GM21737 (cell line): ENCODE data around the gene GNAI3.

ENCODE experiments used
- ATAC-seq: cut with Tn5 transposase; IDR thresholded peaks from one replicate; pipeline ENCODE4 v1.9.1; 2021; ENCODE audit warnings: mild to moderate bottlenecking, moderate library complexity; ENCODE audit not compliant: unreplicated experiment

GNAI3 gene

DNA sequence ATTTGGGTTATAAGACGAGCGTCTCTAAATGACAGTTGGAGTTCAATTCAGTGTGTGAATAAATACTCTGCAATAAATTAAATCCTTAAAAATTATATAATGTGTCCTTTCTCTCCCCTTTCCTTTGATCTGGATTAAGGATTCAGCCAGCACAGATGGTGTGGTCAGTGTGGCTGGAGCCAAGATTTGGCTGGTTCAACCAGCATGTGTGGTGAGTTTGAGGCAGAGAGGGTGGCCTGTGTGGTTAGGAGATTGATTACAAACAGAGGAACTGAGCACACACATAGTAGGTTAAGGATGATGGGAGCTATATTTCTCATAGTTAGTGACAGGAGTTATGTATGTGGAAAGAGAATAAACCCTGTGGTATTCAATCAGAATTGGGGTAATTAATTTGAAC is 24.7 kb upstream of the GNAI3 start:
- no peak for ATAC-seq

DNA sequence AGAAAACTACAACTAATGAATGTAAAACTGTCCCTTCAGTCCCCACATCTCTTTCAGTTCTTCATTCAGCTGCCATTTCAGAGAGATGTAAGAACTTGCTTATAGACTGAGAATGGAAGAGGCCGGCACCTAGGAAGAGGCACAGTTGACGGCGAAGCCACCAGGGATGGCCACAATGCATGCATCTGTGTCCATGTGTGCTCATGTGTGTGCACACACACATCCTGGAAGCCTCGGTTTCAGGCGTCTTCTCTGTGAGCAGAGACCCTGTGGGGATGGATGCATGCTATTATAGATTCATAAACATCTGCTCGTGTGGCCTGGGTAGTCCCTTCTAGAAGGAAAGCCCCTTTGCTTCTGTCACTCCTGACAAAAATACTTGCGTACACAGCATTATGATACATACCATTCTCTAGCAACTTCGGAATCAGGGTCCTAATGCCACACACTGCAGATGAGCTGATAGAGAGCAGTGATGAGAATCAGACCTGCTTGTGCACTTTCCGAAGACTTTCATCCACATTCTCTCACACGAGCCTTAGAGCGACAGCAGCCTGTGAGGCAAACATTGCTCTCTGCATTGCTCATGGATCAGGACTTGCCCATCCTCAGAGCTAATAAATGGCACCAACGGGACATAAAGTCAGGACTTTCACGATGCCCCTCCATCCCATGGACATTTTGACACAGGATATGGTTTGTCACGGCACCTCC is 21.2 kb upstream of the GNAI3 start:
- no peak for ATAC-seq

DNA sequence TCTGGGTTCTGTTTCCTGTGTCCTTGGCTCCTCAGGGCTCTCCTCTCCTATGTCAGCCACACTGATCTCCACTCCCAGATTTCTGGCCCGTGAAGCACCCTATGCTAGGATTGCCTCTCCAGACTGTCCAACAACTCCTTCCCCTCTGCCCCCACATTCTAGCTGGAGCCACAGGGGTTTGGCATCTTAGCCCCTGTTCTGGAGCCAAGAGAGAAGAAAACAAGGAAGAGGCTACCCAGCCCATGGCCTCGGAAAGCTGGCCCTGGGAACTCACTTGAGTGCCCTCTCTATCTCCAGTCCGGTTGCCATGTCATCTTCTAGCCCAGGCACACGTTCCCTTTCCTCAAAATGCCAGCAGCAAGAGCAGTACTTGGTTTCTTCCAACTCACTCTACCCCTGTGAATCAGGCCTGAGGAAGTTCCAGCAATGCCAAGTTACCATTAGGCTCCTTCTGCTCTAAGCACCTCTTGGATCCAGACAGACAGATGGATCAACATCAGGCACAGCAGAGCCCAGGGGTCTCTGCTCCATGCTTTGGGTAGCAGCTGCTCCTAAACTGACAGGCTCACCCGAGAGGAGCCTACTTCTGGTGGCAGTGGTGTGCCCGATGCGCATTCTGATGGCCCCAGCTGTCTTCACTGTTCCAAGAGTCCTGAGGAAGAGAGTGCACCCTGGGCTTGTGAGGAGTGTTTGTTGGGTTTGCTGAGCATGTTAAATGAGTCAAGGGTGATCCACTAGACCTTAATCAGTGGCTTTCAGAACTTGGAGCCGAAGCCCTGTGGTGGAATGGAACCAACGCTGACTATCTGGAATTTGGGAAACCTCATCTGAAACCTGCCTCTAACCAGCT is 20.3 kb upstream of the GNAI3 start:
- ATAC-seq = no peak

DNA sequence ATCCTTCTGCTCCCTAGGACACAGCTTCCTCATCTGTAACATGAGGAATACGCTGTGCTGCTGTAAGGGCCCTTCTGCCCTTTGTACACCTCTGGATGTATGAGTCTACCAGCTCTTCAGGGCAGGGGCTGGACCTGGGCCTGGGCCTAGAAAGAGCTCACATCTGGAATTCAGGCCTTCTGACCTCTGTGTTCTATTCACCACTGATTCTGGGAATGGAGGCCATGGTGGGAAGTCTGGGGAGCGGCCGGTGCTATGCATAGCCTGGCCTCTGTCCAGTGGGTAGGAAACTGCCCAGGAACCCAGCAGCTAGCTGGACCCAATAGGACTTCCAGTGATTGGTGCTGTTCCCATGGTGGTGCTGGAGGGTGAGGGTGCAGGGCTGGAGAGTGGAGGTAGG is 19.7 kb upstream of the GNAI3 start:
- no peak for ATAC-seq

DNA sequence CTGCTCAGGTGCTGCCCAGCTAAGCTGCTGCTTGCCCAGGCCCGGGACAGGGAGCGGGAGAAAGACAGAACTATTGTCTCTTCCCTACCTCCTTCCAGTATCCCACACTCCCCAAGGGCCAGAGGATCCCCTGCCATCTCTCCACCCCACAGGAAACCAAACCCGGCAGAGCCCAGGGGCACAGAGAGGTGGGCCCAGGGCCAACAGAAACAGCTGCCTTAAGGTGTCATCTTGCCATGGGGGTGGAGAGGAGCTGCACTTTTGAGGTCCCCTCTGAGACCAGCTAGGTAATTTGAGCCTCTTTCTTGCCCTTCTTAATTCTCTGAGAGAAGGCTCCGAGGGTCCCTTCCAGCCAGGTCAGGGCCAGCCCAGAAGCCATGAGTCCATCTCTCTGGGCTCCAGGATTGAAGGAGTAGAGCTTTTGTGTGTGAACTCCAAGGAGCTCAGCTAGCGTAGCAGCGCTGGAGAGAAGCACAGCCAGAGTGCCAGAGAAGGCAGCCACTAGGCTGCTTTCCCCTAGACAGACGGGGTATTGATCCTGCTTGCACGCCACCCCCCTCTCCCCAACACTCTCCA is 18.4 kb upstream of the GNAI3 start:
- ATAC-seq = no peak

DNA sequence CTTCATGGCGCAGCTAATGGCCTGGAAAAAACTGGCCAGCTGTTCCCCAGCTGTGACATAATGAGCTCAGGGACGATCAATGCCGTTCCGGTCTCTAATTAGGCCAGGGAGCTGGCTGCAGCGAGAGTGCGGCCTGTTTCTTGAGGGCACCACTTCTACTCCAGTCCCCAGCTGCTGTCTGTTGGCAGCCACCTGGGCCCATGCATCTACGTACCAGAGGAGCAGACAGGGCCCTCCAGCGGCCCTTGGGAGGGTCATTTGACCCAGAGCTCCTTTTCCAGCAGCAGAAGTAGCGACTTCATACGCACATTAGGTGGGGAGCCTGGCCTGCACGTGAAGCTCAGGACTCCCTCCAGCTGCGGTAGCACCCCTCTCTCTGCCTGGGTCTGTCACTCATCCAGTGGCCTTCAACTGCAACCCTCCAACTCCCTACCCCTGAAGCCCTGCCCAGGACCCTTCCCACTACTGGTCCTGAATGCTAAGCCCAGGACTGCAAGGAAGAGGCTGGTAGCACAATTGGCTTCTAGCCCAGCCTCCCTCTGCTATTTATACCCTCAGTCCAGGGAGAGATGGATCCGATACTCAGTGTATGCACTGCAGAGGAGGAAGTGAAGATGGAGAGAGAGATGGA is 17.8 kb upstream of the GNAI3 start:
- no peak for ATAC-seq

DNA sequence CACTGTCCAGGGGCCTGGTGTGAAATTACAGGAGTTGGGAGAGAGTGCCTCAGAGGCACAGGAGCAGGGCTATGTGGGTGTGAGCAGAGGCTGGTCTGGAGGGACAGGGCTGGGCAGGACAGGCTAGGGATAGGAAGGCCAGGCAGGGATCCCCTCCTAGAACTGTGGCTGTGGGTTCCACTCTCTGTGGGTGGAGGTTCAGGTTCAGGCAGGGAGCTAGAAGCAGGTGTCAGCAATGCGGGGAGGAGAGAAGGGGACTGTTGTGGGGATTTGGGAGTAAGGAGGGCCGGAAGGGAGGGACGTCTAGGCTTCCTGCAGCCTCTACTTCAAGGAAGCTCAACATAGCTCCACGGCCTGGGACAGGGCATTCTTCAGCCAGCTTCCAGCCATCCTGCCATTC is 17.0 kb upstream of the GNAI3 start:
- no peak for ATAC-seq

DNA sequence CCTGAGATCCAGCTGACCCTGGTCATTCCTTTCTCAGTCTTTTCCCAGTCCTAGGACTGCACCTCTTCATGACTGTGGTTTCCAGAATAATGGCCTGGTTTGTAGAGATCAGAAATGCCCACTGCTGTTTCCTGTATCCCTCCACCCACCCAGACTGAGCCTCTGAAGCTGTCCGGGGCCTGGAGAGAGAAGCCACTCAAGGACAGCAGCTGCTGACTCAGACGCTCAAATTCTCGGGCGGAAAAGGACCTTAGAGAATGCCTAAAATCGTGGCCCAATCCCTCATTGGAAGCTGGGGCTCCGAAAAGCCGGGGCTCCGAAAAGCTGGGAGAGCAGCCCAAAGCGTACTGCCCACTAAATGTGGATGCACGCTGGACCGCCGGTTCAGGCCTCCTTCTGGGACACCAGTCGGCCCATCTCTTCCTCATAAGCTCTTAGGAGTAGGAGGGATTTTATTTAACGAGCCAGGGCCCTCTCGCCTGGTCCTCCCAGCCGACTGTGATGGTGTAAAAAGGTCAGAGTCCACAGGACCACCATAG is 16.5 kb upstream of the GNAI3 start:
- ATAC-seq = no peak

DNA sequence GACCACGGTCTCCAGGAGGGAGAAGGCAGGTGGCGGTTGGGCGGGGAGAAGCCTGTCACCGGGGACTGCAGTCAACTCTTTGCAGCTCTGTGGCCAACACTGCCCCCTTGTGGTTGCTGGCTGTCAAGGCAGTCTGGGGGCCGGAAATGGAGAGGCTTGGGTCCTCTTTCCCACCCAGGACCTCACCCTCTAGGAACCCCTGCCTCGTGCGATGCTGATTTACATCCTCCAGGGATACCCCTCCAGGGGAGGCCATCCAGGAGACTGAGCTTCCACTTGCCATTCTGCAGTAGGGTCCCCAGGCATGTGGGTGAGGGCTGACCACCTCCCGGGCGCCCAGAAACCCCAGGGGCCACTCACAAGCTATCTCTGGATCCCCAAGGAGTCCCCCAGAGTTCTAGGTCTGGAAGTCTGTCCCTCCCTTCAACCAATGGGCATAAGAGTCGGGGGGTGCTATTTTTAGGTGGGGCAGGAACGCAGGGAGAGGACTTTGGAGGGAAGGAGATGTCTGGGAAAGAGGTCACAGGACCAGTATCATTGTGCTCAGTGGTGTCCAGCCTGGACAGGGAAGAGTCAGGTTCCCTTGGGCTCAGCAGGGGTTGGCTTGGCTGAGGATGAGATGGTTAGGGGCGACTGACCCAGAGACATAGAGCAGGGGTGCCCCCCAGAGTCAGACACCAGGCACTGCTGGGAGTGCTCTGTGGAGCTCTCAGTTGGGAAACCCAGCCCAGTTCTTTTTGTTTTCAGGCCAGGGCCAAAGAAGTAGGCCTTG is 15.9 kb upstream of the GNAI3 start:
- peak; percentile 60 for ATAC-seq

DNA sequence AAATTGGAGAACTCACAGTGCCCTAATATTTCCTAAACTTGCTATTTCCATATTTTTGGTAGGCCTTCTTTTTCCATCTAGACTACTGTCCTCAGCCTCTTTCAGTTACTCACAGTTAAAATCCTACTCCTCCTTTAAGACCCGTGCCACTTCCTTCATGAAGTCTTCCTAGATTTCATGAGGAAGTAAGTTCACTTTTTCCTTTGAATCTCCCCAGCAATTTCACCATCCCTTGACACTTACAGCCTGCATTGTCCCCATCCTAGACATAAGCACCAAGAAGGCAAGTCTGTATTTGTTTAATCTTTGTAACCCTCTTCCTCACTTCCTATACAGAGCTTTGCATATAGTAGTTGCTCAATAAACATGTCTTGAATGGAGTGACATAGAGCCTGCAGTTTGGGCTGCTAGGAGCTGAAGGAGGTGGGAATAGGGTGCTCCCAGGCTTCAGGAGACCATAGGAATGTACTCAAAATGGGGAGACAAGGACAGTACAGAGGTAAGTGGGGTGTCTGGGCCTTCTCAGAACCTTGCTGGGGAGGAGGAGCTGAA is 14.0 kb upstream of the GNAI3 start:
- ATAC-seq = no peak

DNA sequence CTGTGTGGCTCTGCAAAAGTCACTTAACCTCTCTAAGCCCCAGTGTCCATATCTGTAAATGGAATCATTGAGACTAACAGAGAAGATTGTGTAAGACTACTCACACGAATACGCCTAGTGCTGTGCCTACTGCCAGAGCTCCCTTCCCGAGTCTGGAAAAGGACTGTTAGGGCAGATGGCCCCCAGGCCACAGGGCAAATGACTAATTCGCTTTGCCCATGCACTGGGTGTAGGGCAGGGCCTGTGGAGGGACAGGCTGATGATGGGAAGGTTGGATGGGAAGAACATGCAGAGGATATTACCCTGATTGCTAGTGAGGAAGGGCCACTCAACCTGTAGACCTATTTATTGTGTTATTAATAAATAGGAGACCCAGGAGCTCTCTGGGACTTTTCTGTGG is 12.9 kb upstream of the GNAI3 start:
- no peak for ATAC-seq

DNA sequence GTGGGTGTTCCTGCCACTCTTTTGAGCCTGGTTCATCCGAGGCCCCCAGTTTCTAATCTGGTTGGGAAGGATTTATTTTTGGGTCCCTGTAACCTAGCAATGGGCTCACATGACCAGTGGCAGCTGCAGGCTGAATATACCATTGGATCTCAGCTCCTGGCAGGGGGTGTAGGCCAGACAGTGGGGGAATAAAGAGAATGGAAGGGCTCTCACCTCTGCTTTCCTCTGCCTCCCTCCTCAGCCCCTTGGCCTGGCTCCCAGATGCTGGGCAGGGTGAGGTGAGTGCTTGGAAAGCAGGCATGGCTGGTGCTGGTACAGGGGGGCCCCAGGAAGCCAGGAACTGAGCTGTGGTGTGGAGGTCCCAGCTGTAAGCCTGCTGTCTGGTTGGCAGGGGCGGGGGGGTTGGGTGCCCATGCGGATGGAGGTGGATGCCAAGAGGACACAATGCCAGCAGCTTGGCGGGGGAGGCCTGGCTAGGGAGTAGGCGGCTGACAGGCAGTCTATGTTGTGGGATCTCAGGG is 12.4 kb upstream of the GNAI3 start:
- no peak for ATAC-seq

DNA sequence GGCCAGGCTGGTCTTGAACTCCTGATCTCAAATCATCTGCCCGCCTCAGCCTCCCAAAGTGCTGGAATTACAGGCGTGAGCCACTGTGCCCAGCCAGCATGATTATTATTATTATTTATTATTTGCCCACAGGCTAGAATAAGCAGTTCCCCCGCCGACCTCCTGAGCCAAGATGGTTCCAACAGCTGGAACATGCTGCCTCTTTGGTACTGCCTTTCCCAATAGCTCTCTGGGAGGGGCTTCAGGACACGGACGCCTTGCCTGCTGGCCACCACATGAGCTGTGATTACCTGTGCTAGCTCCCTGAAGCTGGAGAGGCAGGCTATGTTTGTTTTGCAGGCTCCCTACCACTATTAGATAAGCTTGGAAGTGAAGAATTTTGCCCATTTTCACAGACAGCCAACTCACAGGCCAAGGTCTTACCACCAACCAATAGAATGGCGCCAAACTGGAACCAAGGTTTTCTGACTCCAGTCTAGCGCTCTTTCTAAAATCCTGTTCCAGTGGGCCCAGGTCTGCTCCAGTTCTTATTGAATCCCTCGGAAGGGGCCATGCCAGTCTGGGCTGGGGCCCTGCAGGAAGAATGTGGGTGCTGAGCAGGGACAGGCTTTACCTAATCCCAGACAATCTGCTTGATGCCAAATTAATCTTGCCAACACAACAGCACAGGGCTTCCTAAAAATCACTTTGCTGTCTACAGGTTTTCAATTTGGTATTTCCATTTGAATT is 10.8 kb upstream of the GNAI3 start:
- ATAC-seq = no peak

DNA sequence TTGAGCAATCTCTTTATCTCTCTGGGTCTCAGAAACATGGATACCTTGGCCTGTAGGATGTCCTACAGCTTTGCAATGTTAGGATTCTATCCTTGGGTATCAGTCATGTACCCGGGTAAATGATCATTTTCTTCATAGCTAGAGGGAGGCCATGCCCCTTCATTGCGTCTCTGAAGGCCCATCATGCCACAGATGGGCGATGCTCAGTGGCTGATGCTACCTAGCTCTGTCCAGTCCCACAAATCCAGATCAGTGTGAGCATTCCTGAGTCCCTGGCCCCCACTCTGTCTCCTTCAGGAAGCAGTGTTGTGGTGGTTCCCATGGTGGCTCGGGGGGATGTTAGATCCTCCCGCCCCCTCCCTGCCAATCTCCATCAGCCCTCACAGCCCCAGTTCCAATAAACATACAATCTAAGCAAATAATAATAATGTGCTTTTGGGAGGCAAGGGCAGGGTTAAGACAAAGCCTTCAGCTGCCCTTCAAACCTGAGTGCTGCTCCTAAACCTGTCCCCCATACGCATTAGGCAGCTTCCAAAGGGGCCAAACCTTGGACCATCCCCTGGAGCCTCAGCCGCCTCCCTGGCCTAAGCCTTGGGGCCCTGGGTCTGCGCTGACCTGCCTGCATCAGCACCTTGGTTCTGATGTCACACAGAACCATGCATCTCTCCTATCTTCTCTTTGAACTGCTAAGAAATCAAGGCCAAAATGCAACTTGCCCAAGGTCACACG is 9.4 kb upstream of the GNAI3 start:
- no peak for ATAC-seq

DNA sequence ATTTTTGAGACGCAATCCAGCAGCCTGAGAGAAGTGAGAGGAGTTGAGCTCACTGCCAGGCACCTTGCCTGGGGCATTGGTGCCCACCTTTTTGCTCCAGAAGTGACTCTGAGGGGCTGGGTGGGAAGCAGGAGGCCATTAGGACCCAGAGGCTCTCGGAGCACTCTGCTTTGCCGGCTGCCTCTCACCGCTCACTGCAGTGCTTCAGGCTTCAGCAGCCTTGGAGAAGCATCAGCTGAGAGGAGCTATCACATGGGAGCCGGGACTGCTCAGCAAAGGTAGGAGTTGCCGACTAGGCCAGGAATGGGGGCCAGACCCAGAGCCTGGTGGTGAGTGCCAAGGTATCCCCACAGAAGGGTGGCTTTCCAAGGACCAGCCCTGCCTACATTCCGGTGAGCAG is 8.7 kb upstream of the GNAI3 start, which contains the start of gene GPR61:
TSS of gene GPR61 (plus strand) at position 197 of the 400 bp plus-strand sequence. CDS start 3,151 bp downstream, outside the sequence.
- ATAC-seq = no peak

DNA sequence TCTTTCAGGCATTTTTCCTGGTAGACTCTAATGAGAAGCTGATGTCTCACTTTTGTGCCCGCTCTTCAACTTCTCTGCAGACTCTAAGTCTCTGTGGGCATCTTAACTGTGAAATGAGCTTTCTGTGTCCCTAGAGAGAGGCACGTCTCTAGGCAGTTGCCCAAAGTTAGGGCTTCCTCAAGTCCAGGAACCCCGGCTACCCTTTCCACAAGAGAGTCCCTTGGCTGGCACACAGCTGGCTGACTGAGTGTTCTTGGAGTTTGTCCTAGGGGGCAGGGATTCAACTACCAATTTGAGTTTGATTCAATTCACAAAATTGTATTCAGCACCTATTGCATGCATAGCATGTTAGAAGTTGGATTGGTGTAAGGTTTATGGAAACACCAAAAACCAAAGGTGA is 7.3 kb upstream of the GNAI3 start:
- ATAC-seq = no peak

DNA sequence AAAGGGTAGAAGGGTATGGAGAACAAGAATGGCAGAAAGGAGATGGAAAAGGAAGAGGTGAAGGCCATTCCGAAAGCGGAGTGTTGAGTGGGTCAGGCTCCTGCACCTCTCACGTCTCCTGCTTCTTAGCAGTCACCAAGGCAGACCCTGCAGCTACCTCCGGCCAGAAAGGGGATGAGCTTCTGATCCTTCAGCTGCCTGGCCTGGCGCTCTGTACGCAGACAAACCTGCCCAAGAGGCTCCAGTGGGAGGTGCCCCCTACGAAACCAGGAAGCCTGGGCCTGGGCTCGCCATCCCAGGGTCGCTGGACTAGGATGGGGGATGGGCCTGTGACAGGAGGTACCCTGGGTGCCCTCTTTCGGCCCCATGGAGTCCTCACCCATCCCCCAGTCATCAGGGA is 5.8 kb upstream of the GNAI3 start:
- no peak for ATAC-seq

DNA sequence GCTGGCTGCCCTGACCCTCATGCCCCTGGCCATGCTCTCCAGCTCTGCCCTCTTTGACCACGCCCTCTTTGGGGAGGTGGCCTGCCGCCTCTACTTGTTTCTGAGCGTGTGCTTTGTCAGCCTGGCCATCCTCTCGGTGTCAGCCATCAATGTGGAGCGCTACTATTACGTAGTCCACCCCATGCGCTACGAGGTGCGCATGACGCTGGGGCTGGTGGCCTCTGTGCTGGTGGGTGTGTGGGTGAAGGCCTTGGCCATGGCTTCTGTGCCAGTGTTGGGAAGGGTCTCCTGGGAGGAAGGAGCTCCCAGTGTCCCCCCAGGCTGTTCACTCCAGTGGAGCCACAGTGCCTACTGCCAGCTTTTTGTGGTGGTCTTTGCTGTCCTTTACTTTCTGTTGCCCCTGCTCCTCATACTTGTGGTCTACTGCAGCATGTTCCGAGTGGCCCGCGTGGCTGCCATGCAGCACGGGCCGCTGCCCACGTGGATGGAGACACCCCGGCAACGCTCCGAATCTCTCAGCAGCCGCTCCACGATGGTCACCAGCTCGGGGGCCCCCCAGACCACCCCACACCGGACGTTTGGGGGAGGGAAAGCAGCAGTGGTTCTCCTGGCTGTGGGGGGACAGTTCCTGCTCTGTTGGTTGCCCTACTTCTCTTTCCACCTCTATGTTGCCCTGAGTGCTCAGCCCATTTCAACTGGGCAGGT is 5.0 kb upstream of the GNAI3 start:
- ATAC-seq = no peak
